ENCODE measurements around the gene TEX14.

The TEX14 gene

GRCh38 chr17:58521680-58522079, 170.2 kb downstream of the TEX14 start:
- no peak for DNase-seq (ENCODE audit: low read depth in 2 of 2)

GRCh38 chr17:58520843-58521430, 170.9 kb downstream of the TEX14 start:
- DNase-seq (ENCODE audit: low read depth in 2 of 2), result no peak

GRCh38 chr17:58517928-58518609, 173.8 kb downstream of the TEX14 start:
- peak; percentile 96 to 98 for DNase-seq (ENCODE audit: low read depth in 2 of 2)

- no peak for DNase-seq (ENCODE audit: low read depth in 2 of 2)
Observed at GRCh38 chr17:58517378-58517927, 174.4 kb downstream of the TEX14 start.

- no peak for DNase-seq (ENCODE audit: low read depth in 2 of 2)
Observed at GRCh38 chr17:58516644-58517377, 175.0 kb downstream of the TEX14 start.

GRCh38 chr17:58515286-58515685, 176.6 kb downstream of the TEX14 start:
- DNase-seq (ENCODE audit: low read depth in 2 of 2), result no peak

GRCh38 chr17:58514770-58515157, 177.1 kb downstream of the TEX14 start:
- no peak for DNase-seq (ENCODE audit: low read depth in 2 of 2)

GRCh38 chr17:58513965-58514769, 177.7 kb downstream of the TEX14 start, which contains the start of gene MTMR4:
Gene MTMR4, minus strand, starts transcription at chr17:58514638. Its CDS starts 231 bp downstream, at chr17:58514407.
- peak; percentile 25 to 47 for DNase-seq (ENCODE audit: low read depth in 2 of 2)

- DNase-seq (ENCODE audit: low read depth in 2 of 2), result no peak
Observed at GRCh38 chr17:58513267-58513964, 178.4 kb downstream of the TEX14 start.

GRCh38 chr17:58510075-58510474, 181.8 kb downstream of the TEX14 start:
- DNase-seq (ENCODE audit: low read depth in 2 of 2), result no peak

GRCh38 chr17:58508341-58509067, 183.3 kb downstream of the TEX14 start:
- DNase-seq (ENCODE audit: low read depth in 2 of 2), result no peak

- DNase-seq (ENCODE audit: low read depth in 2 of 2), result no peak
Observed at GRCh38 chr17:58507123-58507634, 184.7 kb downstream of the TEX14 start.

Data from stimulated activated CD8-positive, alpha-beta memory T cell treated with anti-CD3 and anti-CD28 coated beads, Interleukin-7, amount 100 ng/mL, for 1 hour (primary cell).